HepG2 (cell line): ENCODE data around the gene OSBPL5. TPM values are rescaled to one million over a fixed set of nuclear protein-coding genes. Genes with fewer than 3 reads are reported as not detected.

Experiments used
- ATAC-seq: fragments of 200-7000 bp; cut with Tn5 transposase; 3 replicates; pipeline ENCODE4 v1.9.1; 2020; ENCODE audit warnings: mild to moderate bottlenecking, moderate library complexity
- BruUV-seq: library from RNA; stranded (reverse); fragments of 400-500 nt; replicated peaks from 2 replicates; lab custom pipeline; 2021; lab: Mats Ljungman, UMichigan
- CTCF ChIA-PET: fragments of 300-600 bp; formaldehyde crosslinking; extraction: SDS; loops from one replicate; lab custom pipeline; 2021; ENCODE audit warnings: low total read pairs, inconsistent platforms, low intra/inter-chr PET ratio; lab: Yijun Ruan, JAX
- POLR2A ChIA-PET: fragments of 350-600 bp; sonication (Branson Sonifier 250); formaldehyde crosslinking; loops from one replicate; lab custom pipeline; 2020; ENCODE audit warnings: antibody characterized with exemption, inconsistent platforms; lab: Yijun Ruan, JAX
- DNase-seq: peaks from one replicate; pipeline ENCODE4 v3.0.0-alpha.2; 2015; ENCODE audit warnings: low spot score
- FAIRE-seq: peaks from 3 replicates; lab custom pipeline; 2011; peaks lifted over from hg19 to GRCh38; lab: Jason Lieb, UNC
- H2AFZ ChIP-seq: one replicate; pipeline ENCODE4 v1.6.1; 2011; ENCODE audit warnings: low read length, inconsistent platforms
- H3K27ac ChIP-seq: fragments of 300-600 bp; 3 replicates; pipeline ENCODE4 v1.8.0; 2011; ENCODE audit warnings: mixed run types, mild to moderate bottlenecking, mixed read lengths, low read length, inconsistent platforms; ENCODE audit not compliant: insufficient read depth; ENCODE audit errors: extremely low read length
- H3K27me3 ChIP-seq, 2 experiments: fragments of 200-600 bp in 1 of 2; 2 replicates in 1 of 2; 3 replicates in 1 of 2; pipeline versions ENCODE4 v1.6.0 to v1.8.0; 2011; ENCODE audit warnings: low read length in 2 of 2, mild to moderate bottlenecking in 2 of 2, moderate library complexity in 2 of 2, inconsistent platforms in 1 of 2; ENCODE audit not compliant: insufficient read depth in 2 of 2, control insufficient read depth in 1 of 2
- H3K36me3 ChIP-seq, 2 experiments: fragments of 200-600 bp in 1 of 2; replicated peaks in 1 of 2; 2 replicates in 1 of 2; 3 replicates in 1 of 2; pipeline versions ENCODE4 v1.5.1 to v1.8.0; 2011; ENCODE audit warnings: low read length in 2 of 2, inconsistent platforms in 1 of 2; ENCODE audit not compliant: insufficient read depth in 2 of 2, control insufficient read depth in 1 of 2
- H3K4me1 ChIP-seq: 2 replicates; pipeline ENCODE4 v1.5.1; 2012; ENCODE audit warnings: low read length, inconsistent platforms; ENCODE audit not compliant: insufficient read depth
- H3K4me2 ChIP-seq: 2 replicates; pipeline ENCODE4 v1.6.0; 2011; ENCODE audit warnings: low read depth, low read length, inconsistent platforms
- H3K4me3 ChIP-seq, 3 experiments: fragments of 200-600 bp in 1 of 3; sonication (generic), shearing (Covaris generic) in 1 of 3; replicated peaks in 1 of 3; 2 replicates each; pipeline ENCODE4 v1.5.1; 2011 to 2016; ENCODE audit warnings: low read length in 3 of 3, inconsistent platforms in 2 of 3, low read depth in 2 of 3, mild to moderate bottlenecking in 2 of 3, control low read depth in 1 of 3, mixed read lengths in 1 of 3; ENCODE audit not compliant: insufficient read depth in 1 of 3
- H3K79me2 ChIP-seq: one replicate; pipeline ENCODE4 v1.6.1; 2011; ENCODE audit warnings: low read length, inconsistent platforms; ENCODE audit not compliant: insufficient read depth
- H3K9ac ChIP-seq: 2 replicates; pipeline ENCODE4 v1.6.0; 2011; ENCODE audit warnings: mild to moderate bottlenecking, low read depth, low read length, inconsistent platforms; ENCODE audit not compliant: insufficient read depth
- H3K9me3 ChIP-seq: 2 replicates; pipeline ENCODE4 v1.5.1; 2012; ENCODE audit warnings: mild to moderate bottlenecking, low read length
- H4K20me1 ChIP-seq: 2 replicates; pipeline ENCODE4 v1.6.0; 2011; ENCODE audit warnings: inconsistent platforms, mild to moderate bottlenecking, low read length, moderate library complexity; ENCODE audit not compliant: insufficient read depth
- NFIB ChIP-seq: sonication (generic); formaldehyde crosslinking; IDR thresholded peaks from 2 replicates; pipeline ENCODE4 v1.9.0; 2021; ENCODE audit warnings: missing genetic modification reagents, mild to moderate bottlenecking, borderline replicate concordance
- NR2F6 ChIP-seq, 2 experiments: IDR thresholded peaks; 2 replicates each; pipeline ENCODE4 v1.6.1; 2016; ENCODE audit warnings: antibody characterized with exemption in 1 of 2, mild to moderate bottlenecking in 1 of 2
- SKI ChIP-seq: fragments of 450-650 bp; IDR thresholded peaks from one replicate; pipeline ENCODE4 v1.6.1; 2018; ENCODE audit warnings: mild to moderate bottlenecking; ENCODE audit not compliant: partially characterized antibody
- ZC3H4 ChIP-seq: sonication (generic); formaldehyde crosslinking; IDR thresholded peaks from 2 replicates; pipeline ENCODE4 v1.4.0; 2020; ENCODE audit warnings: missing genetic modification reagents, borderline replicate concordance
- ZNF598 ChIP-seq: sonication (generic); formaldehyde crosslinking; IDR thresholded peaks from 2 replicates; pipeline ENCODE4 v1.5.1; 2020; ENCODE audit warnings: mild to moderate bottlenecking, missing genetic modification reagents, borderline replicate concordance
- ZNF615 ChIP-seq: sonication (generic); formaldehyde crosslinking; IDR thresholded peaks from 2 replicates; pipeline ENCODE4 v1.5.0; 2020; ENCODE audit warnings: mild to moderate bottlenecking, missing genetic modification reagents, borderline replicate concordance
- WGBS: methylation state at CpG from one replicate; pipeline ENCODE4 v1.1.6; 2017; ENCODE audit warnings: low lambda C conversion rate; 5-methylcytosine and 5-hydroxymethylcytosine counted together
- in situ Hi-C: cut with HindIII; loops from 2 replicates; pipeline ENCODE4 v1.10.0; 2017; ENCODE audit warnings: low pct_unique_long_range_greater_than_20kb; ENCODE audit not compliant: extremely low pct_ligation_motif_present
- intact Hi-C: fragments of 100-400 bp; cut with micrococcal nuclease; formaldehyde crosslinking; loops from one replicate; pipeline ENCODE4 v1.10.0; 2022; ENCODE audit not compliant: unreplicated experiment
- polyA plus RNA-seq, 8 experiments: library from polyadenylated mRNA; depleted of rRNA in 3 of 8; stranded (reverse) in 7 of 8; unstranded in 1 of 8; fragments of >200 nt; fragmentation: Illumina TruSeq in 4 of 8; extraction: Trizol in 4 of 8; gene quantifications; 2 replicates each; pipeline versions ENCODE4 v1.2.1 to v1.2.3, GENCODE V29; 2011 to 2016; ENCODE audit warnings: low read depth in 4 of 8, missing spikeins in 1 of 8, mixed read lengths in 1 of 8; ENCODE audit not compliant: insufficient read depth in 1 of 8
- total RNA-seq, 5 experiments: library from RNA; depleted of rRNA; stranded (reverse); fragments of >200 nt; fragmentation: Illumina TruSeq; extraction: Trizol; gene quantifications; 2 replicates each; pipeline ENCODE4 v1.2.3, GENCODE V29; 2016; ENCODE audit warnings: low read depth in 1 of 5
- TF ChIP-seq, protein P1 (sequence below): sonication (generic); formaldehyde crosslinking; IDR thresholded peaks from 2 replicates; pipeline ENCODE4 v1.4.0; 2020; ENCODE audit warnings: missing genetic modification reagents

OSBPL5 gene
- total and polyA plus RNA-seq, 2 of the 13 experiments (the other 11 are each of a cell fraction or from before 2014, with no cell fraction given): not detected

GRCh38 chr11:3046641-3047040 is 118.5 kb downstream of the OSBPL5 start:
- FAIRE-seq (no peak), DNase-seq (no peak), ATAC-seq (no peak)
- Histone ChIP-seq H3K36me3 (peaks cover 6 to 26% of the 10 kb centered on the region in 2 experiments; a peak in 4 of 5 replicates), H3K27ac (no peak overlapping the region), H3K4me1 (0 out of 2 replicates have a peak, but pooled peaks cover 6% of the 10 kb centered on the region), H3K9me3 (no peaks in the 10 kb centered on the region), H3K27me3 (no peaks in the 10 kb centered on the region), H3K79me2 (peaks cover 45% of the 10 kb centered on the region), H2AFZ (no peak overlapping the region), H3K4me2 (no peak overlapping the region), H3K9ac (no peak overlapping the region), H3K4me3 (no peak overlapping the region), H4K20me1 (peaks cover 46% of the 10 kb centered on the region)
- intact Hi-C loops: no loop called here
- in situ Hi-C loops: no loop called here
- 94% methylated on average over 7 of the region's 8 CpGs for WGBS
- no TSS peak for BruUV-seq
- TF ChIP-seq NR2F6 (IDR thresholded peaks at IDR 0.05) (no peak), NR2F6 (CRISPR knock-in tag; IDR thresholded peaks at IDR 0.05) (no peak), SKI (no peak), ZNF615 (CRISPR knock-in tag) (no peak), ZC3H4 (no peak), NFIB (CRISPR knock-in tag) (no peak), ZNF598 (no peak)
- TF ChIP-seq, protein P1, sequence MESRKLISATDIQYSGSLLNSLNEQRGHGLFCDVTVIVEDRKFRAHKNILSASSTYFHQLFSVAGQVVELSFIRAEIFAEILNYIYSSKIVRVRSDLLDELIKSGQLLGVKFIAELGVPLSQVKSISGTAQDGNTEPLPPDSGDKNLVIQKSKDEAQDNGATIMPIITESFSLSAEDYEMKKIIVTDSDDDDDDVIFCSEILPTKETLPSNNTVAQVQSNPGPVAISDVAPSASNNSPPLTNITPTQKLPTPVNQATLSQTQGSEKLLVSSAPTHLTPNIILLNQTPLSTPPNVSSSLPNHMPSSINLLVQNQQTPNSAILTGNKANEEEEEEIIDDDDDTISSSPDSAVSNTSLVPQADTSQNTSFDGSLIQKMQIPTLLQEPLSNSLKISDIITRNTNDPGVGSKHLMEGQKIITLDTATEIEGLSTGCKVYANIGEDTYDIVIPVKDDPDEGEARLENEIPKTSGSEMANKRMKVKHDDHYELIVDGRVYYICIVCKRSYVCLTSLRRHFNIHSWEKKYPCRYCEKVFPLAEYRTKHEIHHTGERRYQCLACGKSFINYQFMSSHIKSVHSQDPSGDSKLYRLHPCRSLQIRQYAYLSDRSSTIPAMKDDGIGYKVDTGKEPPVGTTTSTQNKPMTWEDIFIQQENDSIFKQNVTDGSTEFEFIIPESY (CRISPR knock-in tag): no peak
- ChIA-PET CTCF (no interaction called here), POLR2A (no interaction called here)
